Vagina (tissue), 2 donors: Measurements from ENCODE around the gene PIP5K1B.

Source experiments
- CTCF ChIP-seq, 3 experiments: fragments of 450-650 bp in 2 of 3; fragments of 200-600 bp in 1 of 3; sonication (generic) in 1 of 3; IDR thresholded peaks; one replicate each; pipeline ENCODE4 v1.5.1; 2017 to 2019; ENCODE audit warnings: antibody characterized with exemption in 3 of 3, mild to moderate bottlenecking in 2 of 3, moderate library complexity in 2 of 3
- POLR2A ChIP-seq, 2 donors: fragments of 450-650 bp; IDR thresholded peaks; one replicate each; pipeline ENCODE4 v1.6.1; 2017; ENCODE audit warnings: antibody characterized with exemption in 2 of 2, mild to moderate bottlenecking in 2 of 2, moderate library complexity in 2 of 2

- TF ChIP-seq CTCF (IDR thresholded peaks at IDR 0.05) (no peak), POLR2A (IDR thresholded peaks at IDR 0.05) (no peak)
Observed at GRCh38 chr9:68869022-68869421, 164.0 kb downstream of the PIP5K1B start.
